Esophagus squamous epithelium (tissue), 4 donors: Measurements from ENCODE around the gene VIPR1.

ENCODE experiments used
- CTCF ChIP-seq, 6 experiments: fragments of 450-650 bp in 4 of 6; fragments of 200-600 bp in 2 of 6; sonication (generic) in 2 of 6; IDR thresholded peaks; one replicate each; pipeline ENCODE4 v1.5.1; 2016 to 2019; ENCODE audit warnings: antibody characterized with exemption in 6 of 6, mild to moderate bottlenecking in 4 of 6, moderate library complexity in 4 of 6
- POLR2A ChIP-seq, 4 donors: fragments of 450-650 bp; IDR thresholded peaks; one replicate each; pipeline ENCODE4 v1.6.1; 2017; ENCODE audit warnings: antibody characterized with exemption in 4 of 4, mild to moderate bottlenecking in 4 of 4, moderate library complexity in 3 of 4

DNA sequence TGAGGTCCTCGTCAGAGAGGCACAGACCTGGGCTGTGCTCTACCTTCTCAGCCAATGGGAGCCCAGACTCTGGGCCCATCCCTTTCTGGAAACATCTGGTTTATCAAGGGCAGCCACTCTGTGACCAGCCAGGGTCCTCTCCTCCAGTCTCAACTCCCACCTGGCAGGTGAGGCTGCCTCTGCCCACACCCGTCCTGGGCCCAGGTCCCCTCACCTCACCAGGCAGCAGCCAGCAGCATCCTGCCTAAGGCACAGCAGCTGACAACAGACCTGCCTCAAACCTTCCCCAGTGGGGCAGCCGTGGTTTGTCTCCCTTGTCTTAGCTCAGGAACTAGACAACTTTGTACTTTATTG lies 8.7 kb upstream of the VIPR1 start:
- TF ChIP-seq CTCF (IDR thresholded peaks at IDR 0.05) (no peak), POLR2A (IDR thresholded peaks at IDR 0.05) (no peak)
